ENCODE data around the gene JAK1. TPM values are rescaled to one million over a fixed set of nuclear protein-coding genes. Genes with fewer than 3 reads are reported as not detected.
A peak's percentile ranks its signal among the peaks of the same experiment; 100 is the strongest.
"Not testable (repeated sequence)": the region's sequence is repeated elsewhere in the genome, so short reads cannot be mapped to it uniquely, and the experiment has no call there.

JAK1 gene
- total RNA-seq, 6 experiments from 2014 or later: 48.0 to 71.6 (median 66.5) TPM

DNA sequence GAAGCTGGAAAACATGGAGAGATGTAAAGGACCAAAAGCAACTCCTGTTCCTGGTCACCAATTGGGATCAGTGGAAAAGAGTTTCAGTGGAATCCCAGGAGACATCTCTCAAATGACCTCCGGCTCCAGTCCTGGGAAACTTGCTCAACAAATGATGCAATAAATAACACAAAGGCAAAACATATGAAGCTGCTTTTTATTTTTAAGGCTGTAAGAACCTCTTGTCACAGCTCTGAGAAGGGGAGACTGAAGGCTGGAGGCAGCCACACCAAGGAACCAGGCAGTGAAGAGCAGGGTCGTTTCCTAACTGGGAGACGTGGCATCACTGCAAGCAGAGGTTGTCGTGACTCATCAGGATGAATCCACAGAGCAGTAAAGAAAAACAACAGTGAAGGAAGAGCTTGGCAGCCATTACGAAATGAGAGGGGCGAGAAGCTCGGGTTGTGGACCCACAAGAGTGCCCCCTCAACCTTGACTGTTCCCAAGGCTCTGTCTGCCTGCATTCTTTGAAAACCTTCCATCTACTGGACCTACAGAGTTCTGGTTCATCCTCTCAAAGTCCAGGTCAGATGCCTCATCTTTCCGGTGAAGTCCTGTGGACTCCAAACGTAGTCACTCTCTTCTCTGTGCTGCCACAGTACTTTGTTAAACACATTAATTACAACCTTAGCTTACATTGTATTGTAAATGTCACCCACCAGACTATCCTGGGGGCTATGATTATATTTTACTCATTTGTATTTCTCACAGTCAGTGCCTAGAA is 32.1 kb downstream of the JAK1 start:
- DNase-seq (no peak), ATAC-seq (peak; percentile 50 to 61 (median 56))
- Histone ChIP-seq H3K27me3 (no peaks in the 10 kb centered on the region), H3K27ac (peak overlapping the region; percentile 30 to 69 (median 48)), H3K36me3 (no peaks in the 10 kb centered on the region), H3K4me3 (no peak overlapping the region), H3K4me1 (peaks cover 0 to 49% (median 23%) of the 10 kb centered on the region in 4 donors), H3K9me3 (no peaks in the 10 kb centered on the region)
- intact Hi-C loops (cut with DNase I): no loop called here
- WGBS (ENCODE audit: insufficient coverage, low coverage, low lambda C conversion rate, missing lambda C conversion rate): 21% methylated on average over 6 of the region's 9 CpGs
- TF ChIP-seq, protein P1, sequence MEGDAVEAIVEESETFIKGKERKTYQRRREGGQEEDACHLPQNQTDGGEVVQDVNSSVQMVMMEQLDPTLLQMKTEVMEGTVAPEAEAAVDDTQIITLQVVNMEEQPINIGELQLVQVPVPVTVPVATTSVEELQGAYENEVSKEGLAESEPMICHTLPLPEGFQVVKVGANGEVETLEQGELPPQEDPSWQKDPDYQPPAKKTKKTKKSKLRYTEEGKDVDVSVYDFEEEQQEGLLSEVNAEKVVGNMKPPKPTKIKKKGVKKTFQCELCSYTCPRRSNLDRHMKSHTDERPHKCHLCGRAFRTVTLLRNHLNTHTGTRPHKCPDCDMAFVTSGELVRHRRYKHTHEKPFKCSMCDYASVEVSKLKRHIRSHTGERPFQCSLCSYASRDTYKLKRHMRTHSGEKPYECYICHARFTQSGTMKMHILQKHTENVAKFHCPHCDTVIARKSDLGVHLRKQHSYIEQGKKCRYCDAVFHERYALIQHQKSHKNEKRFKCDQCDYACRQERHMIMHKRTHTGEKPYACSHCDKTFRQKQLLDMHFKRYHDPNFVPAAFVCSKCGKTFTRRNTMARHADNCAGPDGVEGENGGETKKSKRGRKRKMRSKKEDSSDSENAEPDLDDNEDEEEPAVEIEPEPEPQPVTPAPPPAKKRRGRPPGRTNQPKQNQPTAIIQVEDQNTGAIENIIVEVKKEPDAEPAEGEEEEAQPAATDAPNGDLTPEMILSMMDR (IDR thresholded peaks at IDR 0.05): no peak
- TF ChIP-seq POLR2A (IDR thresholded peaks at IDR 0.05): no peak

DNA sequence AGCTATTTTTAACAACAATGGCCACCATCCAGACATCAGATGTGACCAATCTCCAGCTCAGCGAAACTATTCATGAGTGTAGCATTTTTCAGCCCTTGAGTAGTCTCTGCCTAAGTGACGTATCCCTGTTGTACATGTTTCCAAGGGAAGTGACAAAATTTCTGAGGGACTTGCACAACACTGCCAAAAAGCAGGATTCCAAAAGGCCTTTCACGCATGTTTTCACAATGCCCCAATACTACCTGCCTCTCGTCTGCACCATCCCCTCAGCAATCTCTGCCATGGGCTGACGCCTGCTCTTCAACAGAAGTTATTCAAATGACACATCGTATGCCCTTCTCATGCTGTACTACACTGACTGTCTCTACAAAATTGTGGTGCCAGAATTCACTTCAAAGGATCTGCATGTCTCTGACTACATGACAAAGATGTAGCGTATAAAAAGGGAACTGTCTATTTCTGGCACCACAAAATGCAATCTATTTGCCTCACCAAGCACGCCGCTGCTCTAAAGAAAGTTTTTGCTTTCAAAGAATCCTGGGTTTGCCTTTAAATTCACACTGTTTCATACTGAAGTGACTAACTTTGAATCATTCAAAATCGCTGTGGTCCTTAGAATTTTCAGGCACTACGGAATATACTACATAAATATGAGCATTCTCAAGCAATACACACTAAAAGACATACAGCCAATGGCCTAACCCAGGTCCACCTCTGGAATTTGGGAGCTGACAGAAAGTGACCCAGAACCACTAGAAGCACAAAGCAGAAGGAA is 32.9 kb downstream of the JAK1 start:
- Histone ChIP-seq H3K27me3 (no peaks in the 10 kb centered on the region), H3K9me3 (no peaks in the 10 kb centered on the region), H3K27ac (peak overlapping the region; percentile 30 to 69 (median 48)), H3K4me3 (no peak overlapping the region), H3K4me1 (peaks cover 0 to 53% (median 23%) of the 10 kb centered on the region in 4 donors), H3K36me3 (no peaks in the 10 kb centered on the region)
- WGBS (ENCODE audit: insufficient coverage, low coverage, low lambda C conversion rate, missing lambda C conversion rate): 28% methylated on average over 11 of the region's 11 CpGs
- TF ChIP-seq POLR2A (IDR thresholded peaks at IDR 0.05): peak; percentile 53
- TF ChIP-seq, protein P1 (IDR thresholded peaks at IDR 0.05): no peak
- intact Hi-C loops (cut with DNase I): no loop called here
- DNase-seq (peak in 1 of 3 donors; percentile 55), ATAC-seq (peak; percentile 58 to 67 (median 66))

DNA sequence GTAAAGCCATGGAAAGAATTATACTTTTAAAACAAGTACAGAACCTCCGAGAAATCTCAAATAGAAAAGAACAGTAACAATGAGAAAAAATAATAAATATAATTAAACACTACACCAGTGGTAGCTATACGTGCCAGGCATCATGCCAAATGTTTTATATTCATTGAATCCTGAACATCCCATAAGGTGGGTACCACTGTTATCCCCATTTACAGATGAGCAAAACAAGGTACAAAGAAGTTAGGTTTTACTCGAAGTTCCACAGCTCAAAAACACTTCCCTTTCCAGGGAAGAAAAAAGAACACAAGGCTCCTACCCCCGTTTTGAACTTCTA is 33.4 kb downstream of the JAK1 start:
- H3K4me1 ChIP-seq: peaks cover 0 to 53% (median 25%) of the 10 kb centered on the region in 4 donors

DNA sequence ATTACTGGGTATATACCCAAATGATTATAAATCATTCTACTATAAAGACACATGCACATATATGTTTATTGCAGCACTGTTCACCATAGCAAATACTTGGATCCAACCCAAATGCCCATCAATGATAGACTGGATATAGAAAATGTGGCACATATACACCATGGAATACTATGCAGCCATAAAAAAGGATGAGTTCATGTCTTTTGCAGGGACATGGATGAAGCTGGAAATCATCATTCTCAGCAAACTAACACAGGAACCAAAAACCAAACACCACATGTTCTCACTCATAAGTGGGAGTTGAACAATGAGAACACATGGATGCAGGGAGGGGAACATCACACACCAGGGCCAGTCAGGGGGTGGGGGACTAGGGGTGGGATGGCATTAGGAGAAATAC is 35.7 kb downstream of the JAK1 start:
- H3K27me3 ChIP-seq; H3K9me3 ChIP-seq; H3K36me3 ChIP-seq; H3K4me3 ChIP-seq; DNase-seq; ATAC-seq; intact Hi-C loops (cut with DNase I); H3K27ac ChIP-seq: not testable (repeated sequence)
- H3K4me1 ChIP-seq: peaks cover 0 to 43% (median 14%) of the 10 kb centered on the region in 4 donors

More for the DNA sequence above, 33.4 kb downstream of the JAK1 start:
- peak overlapping the region; percentile 18 to 69 (median 48) for H3K27ac ChIP-seq
- no peaks in the 10 kb centered on the region for H3K36me3 ChIP-seq
- ATAC-seq (no peak), DNase-seq (no peak)
- H3K9me3 ChIP-seq: no peaks in the 10 kb centered on the region
- WGBS (ENCODE audit: insufficient coverage, low coverage, low lambda C conversion rate, missing lambda C conversion rate): 39% methylated on average over 4 of the region's 4 CpGs
- H3K27me3 ChIP-seq: no peaks in the 10 kb centered on the region
- intact Hi-C loops (cut with DNase I): no loop called here
- TF ChIP-seq POLR2A (IDR thresholded peaks at IDR 0.05): no peak
- TF ChIP-seq, protein P1 (IDR thresholded peaks at IDR 0.05): no peak
- H3K4me3 ChIP-seq: no peak overlapping the region

DNA sequence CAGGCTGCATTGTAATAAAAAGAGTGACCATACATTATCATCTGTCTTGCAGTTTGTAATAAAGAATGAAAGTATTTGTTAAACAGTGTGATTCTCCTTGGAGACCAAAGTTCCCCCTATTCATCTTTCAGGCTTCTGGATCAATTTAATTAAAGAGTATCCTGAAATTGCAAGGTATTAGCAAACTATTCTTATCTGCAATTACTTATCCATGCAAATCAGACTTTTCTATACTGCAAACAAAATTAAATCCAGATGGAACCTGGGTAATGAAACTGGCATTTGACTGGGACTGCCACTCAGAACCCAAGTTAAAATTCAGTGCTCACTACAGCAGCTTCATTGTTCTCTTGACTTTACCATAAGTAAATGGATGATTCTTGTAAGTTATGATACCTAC is 37.1 kb downstream of the JAK1 start:
- ATAC-seq: no peak
- no peak for TF ChIP-seq POLR2A (IDR thresholded peaks at IDR 0.05)
- no peak for DNase-seq
- no peaks in the 10 kb centered on the region for H3K9me3 ChIP-seq
- no peak overlapping the region for H3K4me3 ChIP-seq
- peaks cover 0 to 37% (median 10%) of the 10 kb centered on the region in 4 donors for H3K4me1 ChIP-seq
- no peak overlapping the region for H3K27ac ChIP-seq
- no peaks in the 10 kb centered on the region for H3K36me3 ChIP-seq
- H3K27me3 ChIP-seq: no peaks in the 10 kb centered on the region
- intact Hi-C loops (cut with DNase I): no loop called here
